Endothelial cell of umbilical vein (primary cell): Measurements from ENCODE around the gene OCRL. TPM values are rescaled to one million over a fixed set of nuclear protein-coding genes. Genes with fewer than 3 reads are reported as not detected.

Experiments used
- BruUV-seq: library from RNA; stranded (reverse); fragments of 400-500 nt; replicated peaks from 2 replicates; lab custom pipeline; 2021; lab: Mats Ljungman, UMichigan
- CTCF ChIA-PET: fragments of 300-600, 350-600 bp; sonication (Branson Sonifier 250); formaldehyde crosslinking; loops from one replicate; lab custom pipeline; 2021; ENCODE audit warnings: antibody characterized with exemption, inconsistent platforms; lab: Charles Lee
- POLR2A ChIA-PET: fragments of 300-600, 350-600 bp; sonication (Branson Sonifier 250); formaldehyde crosslinking; loops from one replicate; lab custom pipeline; 2021; ENCODE audit warnings: antibody characterized with exemption, inconsistent platforms; lab: Charles Lee
- DNase-seq: peaks from one replicate; pipeline ENCODE4 v3.0.0-alpha.2; 2011; ENCODE audit warnings: low read depth, low spot score
- FAIRE-seq: peaks from 2 replicates; lab custom pipeline; 2011; peaks lifted over from hg19 to GRCh38; lab: Jason Lieb, UNC
- H2AFZ ChIP-seq: 2 replicates; pipeline ENCODE4 v1.6.0; 2012; ENCODE audit warnings: low read depth, low read length, control low read depth, inconsistent platforms
- H3K27ac ChIP-seq: 2 replicates; pipeline ENCODE4 v1.5.1; 2011; ENCODE audit warnings: low read depth, mild to moderate bottlenecking, control low read depth, low read length, moderate library complexity; ENCODE audit not compliant: insufficient read depth
- H3K27me3 ChIP-seq, 2 experiments: 2 replicates each; pipeline versions ENCODE4 v1.6.0 to v1.6.1; 2011; ENCODE audit warnings: low read length in 2 of 2, mixed read lengths in 1 of 2; ENCODE audit not compliant: control insufficient read depth in 2 of 2, insufficient read depth in 2 of 2
- H3K36me3 ChIP-seq, 2 experiments: 2 replicates in 1 of 2; 3 replicates in 1 of 2; pipeline ENCODE4 v1.5.1; 2011; ENCODE audit warnings: low read length in 2 of 2, mild to moderate bottlenecking in 1 of 2, moderate library complexity in 1 of 2; ENCODE audit not compliant: control insufficient read depth in 2 of 2, insufficient read depth in 2 of 2; ENCODE audit errors: extremely low read depth in 1 of 2
- H3K4me1 ChIP-seq: 3 replicates; pipeline ENCODE4 v1.5.1; 2011; ENCODE audit warnings: mild to moderate bottlenecking, low read length; ENCODE audit not compliant: control insufficient read depth, insufficient read depth; ENCODE audit errors: extremely low read depth
- H3K4me2 ChIP-seq: 2 replicates; pipeline ENCODE4 v1.6.1; 2011; ENCODE audit warnings: low read length, control low read depth, mixed read lengths; ENCODE audit not compliant: insufficient read depth
- H3K4me3 ChIP-seq, 3 experiments: fragments of 200-600 bp in 1 of 3; sonication (generic), shearing (Covaris generic) in 1 of 3; replicated peaks in 1 of 3; 2 replicates each; pipeline ENCODE4 v1.5.1; 2011 to 2016; ENCODE audit warnings: control low read depth in 3 of 3, low read length in 3 of 3, mild to moderate bottlenecking in 2 of 3, inconsistent platforms in 1 of 3, low read depth in 1 of 3, moderate library complexity in 1 of 3; ENCODE audit not compliant: insufficient read depth in 1 of 3
- H3K79me2 ChIP-seq: 2 replicates; pipeline ENCODE4 v1.6.0; 2012; ENCODE audit warnings: low read length, inconsistent platforms; ENCODE audit not compliant: control insufficient read depth, insufficient read depth
- H3K9ac ChIP-seq: replicated peaks from 2 replicates; pipeline ENCODE3; 2011; ENCODE audit warnings: low read length, control low read depth; ENCODE audit not compliant: insufficient read depth; ENCODE audit errors: extremely low read depth
- H3K9me1 ChIP-seq: replicated peaks from 3 replicates; pipeline ENCODE4 v1.6.0; 2011; ENCODE audit warnings: mild to moderate bottlenecking, low read length; ENCODE audit not compliant: control insufficient read depth, insufficient read depth; ENCODE audit errors: extremely low read depth
- H3K9me3 ChIP-seq: replicated peaks from 2 replicates; pipeline ENCODE4 v1.5.1; 2012; ENCODE audit warnings: low read length, inconsistent platforms; ENCODE audit not compliant: control insufficient read depth, insufficient read depth
- H4K20me1 ChIP-seq: replicated peaks from 2 replicates; pipeline ENCODE3; 2011; ENCODE audit warnings: mild to moderate bottlenecking, low read length; ENCODE audit not compliant: control insufficient read depth, insufficient read depth; ENCODE audit errors: extremely low read depth
- CTCF ChIP-seq, 2 donors: IDR thresholded peaks; 1 replicate in 1 of 2; 2 replicates in 1 of 2; pipeline ENCODE4 v1.5.1; 2011; ENCODE audit warnings: low read length in 2 of 2, mild to moderate bottlenecking in 2 of 2, moderate library complexity in 2 of 2, control low read depth in 1 of 2, inconsistent platforms in 1 of 2, low read depth in 1 of 2; ENCODE audit not compliant: insufficient read depth in 1 of 2; ENCODE audit errors: extremely low read depth in 1 of 2
- EZH2 ChIP-seq: IDR thresholded peaks from 2 replicates; pipeline ENCODE4 v1.6.1; 2012; ENCODE audit warnings: borderline replicate concordance, low read depth, mild to moderate bottlenecking, moderate library complexity, low read length, inconsistent platforms; ENCODE audit not compliant: severe bottlenecking
- FOS ChIP-seq: IDR thresholded peaks from 2 replicates; pipeline ENCODE4 v1.6.1; 2011; ENCODE audit warnings: mild to moderate bottlenecking, low read length, moderate library complexity, borderline replicate concordance; ENCODE audit not compliant: insufficient read depth
- GATA2 ChIP-seq: IDR thresholded peaks from 2 replicates; pipeline ENCODE4 v1.7.0; 2011; ENCODE audit warnings: low read depth, mild to moderate bottlenecking, moderate library complexity, mixed read lengths, low read length; ENCODE audit not compliant: insufficient read length, insufficient read depth
- JUN ChIP-seq: IDR thresholded peaks from 2 replicates; pipeline ENCODE4 v1.6.1; 2011; ENCODE audit warnings: borderline replicate concordance, low read depth; ENCODE audit not compliant: insufficient read length, insufficient read depth
- MAX ChIP-seq: IDR thresholded peaks from 2 replicates; pipeline ENCODE4 v1.6.1; 2011; ENCODE audit not compliant: insufficient read depth, insufficient read length
- MYC ChIP-seq: IDR thresholded peaks from one replicate; pipeline ENCODE4 v1.6.1; 2011; ENCODE audit warnings: mild to moderate bottlenecking, low read depth, low read length
- POLR2A ChIP-seq: IDR thresholded peaks from 2 replicates; pipeline ENCODE4 v1.6.1; 2012; ENCODE audit warnings: low read depth, mild to moderate bottlenecking, control low read depth, low read length
- POLR2AphosphoS5 ChIP-seq: IDR thresholded peaks from 2 replicates; pipeline ENCODE4 v1.6.1; 2012; ENCODE audit warnings: low read depth, mild to moderate bottlenecking, control low read depth, low read length, moderate library complexity; ENCODE audit not compliant: insufficient read depth
- dilution Hi-C: fragments of 300-500 bp; cut with MboI; formaldehyde crosslinking; loops from one replicate; pipeline ENCODE4 v1.15.0; 2019; ENCODE audit warnings: low sequenced_read_pairs; ENCODE audit not compliant: extremely low pct_ligation_motif_present
- intact Hi-C: fragments of 100-400 bp; cut with micrococcal nuclease; formaldehyde crosslinking; loops from one replicate; pipeline ENCODE4 v1.10.0; 2022
- polyA plus RNA-seq, 4 experiments: library from polyadenylated mRNA; depleted of rRNA in 3 of 4; stranded (reverse) in 3 of 4; unstranded in 1 of 4; fragments of >200 nt; gene quantifications; 2 replicates each; pipeline versions ENCODE4 v1.2.1 to v1.2.3, GENCODE V29; 2011 to 2012; ENCODE audit warnings: missing spikeins in 1 of 4
- total RNA-seq: library from RNA; stranded (reverse); gene quantifications from 2 replicates; pipeline ENCODE4 v1.2.3, GENCODE V29; 2021

The OCRL gene
- total and polyA plus RNA-seq, 2 donors (not counting 3 experiments of a cell fraction or from before 2014, with no cell fraction given) = 14.6 to 20.9 TPM

GRCh38 chrX:129585691-129586090 is 45.6 kb downstream of the OCRL start:
- POLR2A ChIA-PET = no interaction called here
- no peaks in the 10 kb centered on the region for H3K9me3 ChIP-seq
- no peak overlapping the region for H3K4me3 ChIP-seq
- H4K20me1 ChIP-seq = no peaks in the 10 kb centered on the region
- peaks cover 2 to 8% of the 10 kb centered on the region in 2 experiments for H3K36me3 ChIP-seq
- H3K79me2 ChIP-seq = no peaks in the 10 kb centered on the region
- no peak overlapping the region for H3K4me2 ChIP-seq
- DNase-seq (no peak), FAIRE-seq (no peak)
- H3K27ac ChIP-seq = no peak overlapping the region
- H3K9ac ChIP-seq = no peak overlapping the region
- H3K27me3 ChIP-seq = no peaks in the 10 kb centered on the region
- intact Hi-C loops = no loop called here
- BruUV-seq = no TSS peak
- H3K9me1 ChIP-seq = no peaks in the 10 kb centered on the region
- H3K4me1 ChIP-seq = no peaks in the 10 kb centered on the region
- TF ChIP-seq GATA2 (no peak), JUN (no peak), MAX (no peak), EZH2 (no peak), MYC (no peak), CTCF (IDR thresholded peaks at IDR 0.05; ENCODE audit: extremely low read depth in 1 of 2, insufficient read depth in 1 of 2, low read depth in 1 of 2, low read length in 2 of 2) (no peak), POLR2AphosphoS5 (no peak), FOS (no peak), POLR2A (no peak)
- no peak overlapping the region for H2AFZ ChIP-seq
- dilution Hi-C loops = no loop called here
- CTCF ChIA-PET = no interaction called here
